Esophagus squamous epithelium (tissue), 4 donors: ENCODE results near the gene CRHR2.

Experiments used
- CTCF ChIP-seq, 6 experiments: fragments of 450-650 bp in 4 of 6; fragments of 200-600 bp in 2 of 6; sonication (generic) in 2 of 6; IDR thresholded peaks; one replicate each; pipeline ENCODE4 v1.5.1; 2016 to 2019; ENCODE audit warnings: antibody characterized with exemption in 6 of 6, mild to moderate bottlenecking in 4 of 6, moderate library complexity in 4 of 6
- POLR2A ChIP-seq, 4 donors: fragments of 450-650 bp; IDR thresholded peaks; one replicate each; pipeline ENCODE4 v1.6.1; 2017; ENCODE audit warnings: antibody characterized with exemption in 4 of 4, mild to moderate bottlenecking in 4 of 4, moderate library complexity in 3 of 4

DNA sequence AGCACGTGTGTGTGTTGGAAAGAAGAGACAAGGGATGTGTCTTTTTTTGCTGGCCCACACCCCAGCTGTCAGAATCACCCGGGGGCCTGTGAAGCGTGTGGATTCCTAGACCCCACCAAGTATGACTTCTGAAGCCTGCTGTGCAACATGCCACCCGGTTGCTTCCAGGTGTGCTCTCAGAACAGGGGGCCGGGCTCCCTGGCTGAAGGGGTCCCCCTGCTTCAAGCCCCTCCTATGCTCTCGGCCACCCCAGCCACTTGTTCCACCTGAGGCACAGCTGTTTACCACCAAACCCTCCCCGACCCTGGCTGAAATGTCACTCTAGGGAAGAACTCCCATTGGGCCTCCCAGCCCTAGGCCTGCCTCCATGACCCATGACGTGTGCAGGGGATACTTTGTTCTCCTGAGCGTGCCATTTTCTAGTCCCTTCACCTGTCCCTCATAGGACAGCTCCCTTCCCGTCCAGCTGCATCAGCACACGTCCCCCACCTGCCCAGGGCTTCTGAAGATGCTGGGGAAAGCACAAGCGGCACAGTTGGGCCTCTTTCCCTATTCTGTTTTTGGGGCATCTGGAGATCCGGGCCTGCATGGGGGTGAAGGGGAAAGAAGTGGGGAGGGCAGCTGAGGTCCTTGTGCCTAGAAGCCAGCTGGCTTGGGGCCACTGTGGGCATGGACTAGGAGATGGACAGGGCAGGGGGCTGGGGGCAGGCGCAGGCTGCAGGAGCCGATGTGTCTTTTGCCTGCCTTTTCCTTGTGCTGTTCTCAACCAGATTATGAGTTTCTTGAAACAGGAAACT, 33.3 kb downstream of the CRHR2 start:
- TF ChIP-seq CTCF (IDR thresholded peaks at IDR 0.05): no peak
- no peak for TF ChIP-seq POLR2A (IDR thresholded peaks at IDR 0.05)
